Measurements from ENCODE around the gene SORCS1.
"Not testable (repeated sequence)": the region's sequence is repeated elsewhere in the genome, so short reads cannot be mapped to it uniquely, and the experiment has no call there.

DNA sequence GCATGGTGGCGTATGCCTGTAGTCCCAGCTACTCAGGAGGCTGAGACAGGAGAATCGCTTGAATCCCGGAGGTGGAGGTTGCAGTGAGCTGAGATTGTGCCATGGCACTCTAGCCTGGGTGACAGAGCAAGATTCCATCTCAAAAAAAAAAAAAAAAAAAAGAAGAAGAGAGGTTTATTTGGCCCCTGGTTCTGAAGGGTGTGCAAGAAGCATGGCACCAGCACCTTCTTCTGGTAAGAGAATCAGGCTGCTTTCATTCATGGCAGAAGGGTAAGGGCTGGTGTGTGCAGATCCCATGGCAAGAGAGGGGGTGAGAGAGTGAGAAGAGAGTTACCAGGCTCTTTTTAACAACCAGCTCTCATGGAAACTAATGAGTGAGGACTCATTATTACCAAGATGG lies 140.5 kb downstream of the SORCS1 start:
- TF ChIP-seq, protein P1, sequence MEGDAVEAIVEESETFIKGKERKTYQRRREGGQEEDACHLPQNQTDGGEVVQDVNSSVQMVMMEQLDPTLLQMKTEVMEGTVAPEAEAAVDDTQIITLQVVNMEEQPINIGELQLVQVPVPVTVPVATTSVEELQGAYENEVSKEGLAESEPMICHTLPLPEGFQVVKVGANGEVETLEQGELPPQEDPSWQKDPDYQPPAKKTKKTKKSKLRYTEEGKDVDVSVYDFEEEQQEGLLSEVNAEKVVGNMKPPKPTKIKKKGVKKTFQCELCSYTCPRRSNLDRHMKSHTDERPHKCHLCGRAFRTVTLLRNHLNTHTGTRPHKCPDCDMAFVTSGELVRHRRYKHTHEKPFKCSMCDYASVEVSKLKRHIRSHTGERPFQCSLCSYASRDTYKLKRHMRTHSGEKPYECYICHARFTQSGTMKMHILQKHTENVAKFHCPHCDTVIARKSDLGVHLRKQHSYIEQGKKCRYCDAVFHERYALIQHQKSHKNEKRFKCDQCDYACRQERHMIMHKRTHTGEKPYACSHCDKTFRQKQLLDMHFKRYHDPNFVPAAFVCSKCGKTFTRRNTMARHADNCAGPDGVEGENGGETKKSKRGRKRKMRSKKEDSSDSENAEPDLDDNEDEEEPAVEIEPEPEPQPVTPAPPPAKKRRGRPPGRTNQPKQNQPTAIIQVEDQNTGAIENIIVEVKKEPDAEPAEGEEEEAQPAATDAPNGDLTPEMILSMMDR (IDR thresholded peaks at IDR 0.05) = not testable (repeated sequence)
- TF ChIP-seq, protein P2, sequence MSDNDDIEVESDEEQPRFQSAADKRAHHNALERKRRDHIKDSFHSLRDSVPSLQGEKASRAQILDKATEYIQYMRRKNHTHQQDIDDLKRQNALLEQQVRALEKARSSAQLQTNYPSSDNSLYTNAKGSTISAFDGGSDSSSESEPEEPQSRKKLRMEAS (IDR thresholded peaks at IDR 0.05; ENCODE audit: low read depth) = not testable (repeated sequence)
- not testable (repeated sequence) for TF ChIP-seq EZH2phosphoT487 (IDR thresholded peaks at IDR 0.05; ENCODE audit: borderline replicate concordance, low read depth); TAF1 (IDR thresholded peaks at IDR 0.05; ENCODE audit: borderline replicate concordance, low read depth, low read length)
